ENCODE results near the gene PTGES2.

The PTGES2 gene

DNA sequence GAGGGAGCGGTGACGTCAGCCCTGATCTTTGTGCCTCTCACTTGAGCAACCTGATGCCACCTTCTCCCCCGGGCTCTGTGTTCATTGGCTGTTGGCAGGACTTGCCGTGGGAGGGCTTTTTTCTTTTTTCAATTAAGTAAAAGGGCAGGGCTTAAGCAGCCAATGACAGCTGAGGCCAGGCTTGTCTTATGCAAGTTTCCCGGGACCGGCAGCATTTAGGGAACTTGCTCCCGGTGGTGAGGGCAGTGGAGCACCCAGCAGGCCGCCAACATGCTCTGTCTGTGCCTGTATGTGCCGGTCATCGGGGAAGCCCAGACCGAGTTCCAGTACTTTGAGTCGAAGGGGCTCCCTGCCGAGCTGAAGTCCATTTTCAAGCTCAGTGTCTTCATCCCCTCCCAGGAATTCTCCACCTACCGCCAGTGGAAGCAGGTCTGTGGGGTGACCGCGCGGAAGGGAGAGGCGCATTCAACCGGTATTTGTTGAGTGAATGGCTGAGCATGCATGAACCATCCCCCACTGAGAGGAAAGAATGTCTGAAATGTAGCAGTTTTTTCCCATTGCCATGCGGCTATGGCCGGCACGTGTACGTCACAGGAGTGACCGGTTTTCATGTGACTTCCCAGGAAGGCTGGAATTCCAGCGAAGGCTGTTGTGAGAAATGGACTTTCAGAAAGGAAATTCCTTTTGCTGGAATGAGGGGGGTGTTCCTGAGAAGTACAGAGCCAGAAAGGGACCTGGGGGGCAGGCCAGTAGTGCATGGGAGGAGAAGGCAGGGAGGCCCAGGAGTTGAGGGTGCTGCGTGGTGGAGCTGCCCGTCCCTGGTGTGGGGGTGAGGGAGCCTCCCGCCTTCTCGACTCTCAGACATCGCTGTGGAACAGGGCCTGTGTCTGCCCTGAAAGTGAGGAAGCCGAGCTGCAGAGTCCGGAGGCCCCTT, 29.0 kb downstream of the PTGES2 start:
- peaks cover 9% of the 10 kb centered on the region; the same call in 1 of the 2 replicates for H4K20me1 ChIP-seq (ENCODE audit: control insufficient read depth, insufficient read depth, low read depth, low read length)
- H3K9me2 ChIP-seq (replicated peaks; ENCODE audit: control insufficient read depth, low read length), result no peaks in the 10 kb centered on the region
- H3K27me3 ChIP-seq (ENCODE audit: control insufficient read depth, low read length), result no peaks in the 10 kb centered on the region
- peaks cover 38% of the 10 kb centered on the region for H3K79me2 ChIP-seq (ENCODE audit: control insufficient read depth, low read length)
- TF ChIP-seq EZH2phosphoT487 (IDR thresholded peaks at IDR 0.05; ENCODE audit: borderline replicate concordance, low read length), result no peak
- TF ChIP-seq, protein P1, sequence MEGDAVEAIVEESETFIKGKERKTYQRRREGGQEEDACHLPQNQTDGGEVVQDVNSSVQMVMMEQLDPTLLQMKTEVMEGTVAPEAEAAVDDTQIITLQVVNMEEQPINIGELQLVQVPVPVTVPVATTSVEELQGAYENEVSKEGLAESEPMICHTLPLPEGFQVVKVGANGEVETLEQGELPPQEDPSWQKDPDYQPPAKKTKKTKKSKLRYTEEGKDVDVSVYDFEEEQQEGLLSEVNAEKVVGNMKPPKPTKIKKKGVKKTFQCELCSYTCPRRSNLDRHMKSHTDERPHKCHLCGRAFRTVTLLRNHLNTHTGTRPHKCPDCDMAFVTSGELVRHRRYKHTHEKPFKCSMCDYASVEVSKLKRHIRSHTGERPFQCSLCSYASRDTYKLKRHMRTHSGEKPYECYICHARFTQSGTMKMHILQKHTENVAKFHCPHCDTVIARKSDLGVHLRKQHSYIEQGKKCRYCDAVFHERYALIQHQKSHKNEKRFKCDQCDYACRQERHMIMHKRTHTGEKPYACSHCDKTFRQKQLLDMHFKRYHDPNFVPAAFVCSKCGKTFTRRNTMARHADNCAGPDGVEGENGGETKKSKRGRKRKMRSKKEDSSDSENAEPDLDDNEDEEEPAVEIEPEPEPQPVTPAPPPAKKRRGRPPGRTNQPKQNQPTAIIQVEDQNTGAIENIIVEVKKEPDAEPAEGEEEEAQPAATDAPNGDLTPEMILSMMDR (IDR thresholded peaks at IDR 0.05; ENCODE audit: low read depth, low read length, poor library complexity, severe bottlenecking), result no peak
- H3K4me2 ChIP-seq (ENCODE audit: low read length), result no peak overlapping the region
- peaks cover 4% of the 10 kb centered on the region for H3F3A ChIP-seq (ENCODE audit: control insufficient read depth, insufficient read depth)
- H3K27ac ChIP-seq (ENCODE audit: low read depth, low read length), result no peak overlapping the region
- H3K4me1 ChIP-seq (ENCODE audit: control insufficient read depth, low read length), result peaks cover 14% of the 10 kb centered on the region
- H3K4me3 ChIP-seq (ENCODE audit: low read length), result no peak overlapping the region
- H3K36me3 ChIP-seq (ENCODE audit: control insufficient read depth, low read length), result peaks cover 31% of the 10 kb centered on the region
- no peaks in the 10 kb centered on the region for H3K9me3 ChIP-seq (ENCODE audit: control insufficient read depth, insufficient read depth, low read length)

DNA sequence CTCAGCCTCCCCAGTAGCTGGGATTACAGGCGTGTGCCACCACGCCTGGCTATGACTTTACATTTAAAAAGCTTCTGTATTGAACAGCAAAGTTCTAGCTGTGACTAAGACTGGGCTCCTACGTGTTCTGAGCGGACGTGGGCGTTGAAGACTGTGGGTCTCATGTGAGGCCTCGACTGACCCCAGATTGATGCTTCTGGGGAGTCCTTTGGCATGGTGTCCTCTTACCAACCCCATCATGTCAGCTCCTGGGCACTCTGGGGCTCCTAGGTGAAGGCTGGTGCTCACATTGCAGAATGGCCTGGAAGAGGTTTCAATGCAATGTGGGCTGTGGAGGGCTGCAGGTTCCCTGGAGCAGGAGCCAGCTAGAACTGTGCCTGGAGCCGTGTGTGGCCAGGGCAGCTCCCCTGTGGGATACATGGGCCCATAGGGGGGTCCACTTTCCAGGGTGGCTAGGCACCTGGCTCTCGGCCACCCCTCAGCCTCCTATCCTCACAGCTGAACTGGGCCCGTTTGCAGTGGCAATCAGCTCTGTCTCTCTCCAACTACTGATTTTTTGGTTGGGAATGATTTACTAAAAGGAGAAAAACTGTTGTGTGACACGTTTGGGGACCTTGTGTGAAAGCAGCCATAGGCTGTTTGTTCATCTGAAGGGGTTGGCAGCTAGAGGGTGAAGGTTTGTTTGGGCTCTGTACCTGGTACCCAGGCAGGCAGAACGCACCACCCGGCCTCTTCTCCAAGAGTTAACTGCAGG, 29.8 kb downstream of the PTGES2 start:
- peaks cover 44% of the 10 kb centered on the region for H3K79me2 ChIP-seq (ENCODE audit: control insufficient read depth, low read length)
- peaks cover 25% of the 10 kb centered on the region for H3K36me3 ChIP-seq (ENCODE audit: control insufficient read depth, low read length)
- H4K20me1 ChIP-seq (ENCODE audit: control insufficient read depth, insufficient read depth, low read depth, low read length), result peaks cover 12% of the 10 kb centered on the region; the same call in 1 of the 2 replicates
- H3F3A ChIP-seq (ENCODE audit: control insufficient read depth, insufficient read depth), result peaks cover 8% of the 10 kb centered on the region
- H3K4me2 ChIP-seq (ENCODE audit: low read length), result no peak overlapping the region
- H3K9me2 ChIP-seq (replicated peaks; ENCODE audit: control insufficient read depth, low read length), result no peaks in the 10 kb centered on the region
- H3K4me1 ChIP-seq (ENCODE audit: control insufficient read depth, low read length), result peaks cover 22% of the 10 kb centered on the region
- H3K27me3 ChIP-seq (ENCODE audit: control insufficient read depth, low read length), result no peaks in the 10 kb centered on the region
- H3K27ac ChIP-seq (ENCODE audit: low read depth, low read length), result no peak overlapping the region
- H3K9me3 ChIP-seq (ENCODE audit: control insufficient read depth, insufficient read depth, low read length), result no peaks in the 10 kb centered on the region
- no peak overlapping the region for H3K4me3 ChIP-seq (ENCODE audit: low read length)
- no peak for TF ChIP-seq EZH2phosphoT487 (IDR thresholded peaks at IDR 0.05; ENCODE audit: borderline replicate concordance, low read length)
- TF ChIP-seq, protein P1 (IDR thresholded peaks at IDR 0.05; ENCODE audit: low read depth, low read length, poor library complexity, severe bottlenecking), result no peak

DNA sequence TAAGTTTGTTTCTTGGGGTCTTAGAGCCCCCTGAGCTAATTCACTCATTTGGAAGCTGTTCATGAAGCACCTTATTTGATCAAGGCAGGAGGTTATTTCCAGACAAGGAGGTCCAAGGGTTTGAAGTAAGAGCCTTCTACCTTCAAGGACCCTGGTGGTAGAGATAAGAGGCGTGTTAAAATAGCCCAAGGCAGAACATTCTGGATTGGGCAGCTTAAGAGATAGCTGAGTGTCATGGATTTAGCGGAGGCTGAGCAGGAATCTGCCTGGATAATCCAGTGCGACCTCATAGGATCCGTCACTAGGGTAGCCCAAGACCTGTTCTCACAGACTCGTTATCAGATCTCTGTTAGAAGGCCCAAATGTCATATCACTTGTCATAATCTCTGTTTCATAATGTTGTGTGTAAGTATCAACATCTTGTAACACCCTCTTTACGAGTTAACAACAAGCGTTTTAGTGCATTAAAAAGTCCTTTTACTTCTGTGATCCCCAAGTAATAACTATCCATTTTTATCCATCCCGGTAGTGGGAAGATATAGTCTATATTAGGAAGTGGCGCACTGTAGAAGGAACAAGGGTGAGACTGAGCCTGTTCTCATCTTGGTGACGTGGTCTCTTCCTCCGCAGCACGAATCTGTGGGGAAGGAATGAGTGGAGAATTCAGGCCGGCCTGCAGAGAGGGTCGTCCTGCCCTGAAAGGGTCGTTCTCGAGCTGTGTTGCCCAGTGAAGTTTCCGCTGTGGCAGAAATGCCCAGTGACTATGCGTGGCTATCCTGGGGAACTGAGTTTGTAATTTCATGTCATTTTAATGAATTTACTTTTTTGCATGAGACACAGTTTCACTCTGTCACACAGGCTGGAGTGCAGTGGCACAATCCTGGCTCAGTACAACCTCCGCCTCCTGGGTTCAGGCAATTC, 30.7 kb downstream of the PTGES2 start:
- Histone ChIP-seq H3K4me1 (ENCODE audit: control insufficient read depth, low read length) (peaks cover 30% of the 10 kb centered on the region), H3K36me3 (ENCODE audit: control insufficient read depth, low read length) (peaks cover 19% of the 10 kb centered on the region), H3K27me3 (ENCODE audit: control insufficient read depth, low read length) (no peaks in the 10 kb centered on the region), H4K20me1 (ENCODE audit: control insufficient read depth, insufficient read depth, low read depth, low read length) (peaks cover 12% of the 10 kb centered on the region; the same call in 1 of the 2 replicates), H3F3A (ENCODE audit: control insufficient read depth, insufficient read depth) (peaks cover 8% of the 10 kb centered on the region), H3K79me2 (ENCODE audit: control insufficient read depth, low read length) (peaks cover 49% of the 10 kb centered on the region), H3K4me3 (ENCODE audit: low read length) (no peak overlapping the region), H3K4me2 (ENCODE audit: low read length) (no peak overlapping the region), H3K27ac (ENCODE audit: low read depth, low read length) (no peak overlapping the region), H3K9me3 (ENCODE audit: control insufficient read depth, insufficient read depth, low read length) (no peaks in the 10 kb centered on the region), H3K9me2 (replicated peaks; ENCODE audit: control insufficient read depth, low read length) (no peaks in the 10 kb centered on the region)
- TF ChIP-seq, protein P1 (IDR thresholded peaks at IDR 0.05; ENCODE audit: low read depth, low read length, poor library complexity, severe bottlenecking), result no peak
- no peak for TF ChIP-seq EZH2phosphoT487 (IDR thresholded peaks at IDR 0.05; ENCODE audit: borderline replicate concordance, low read length)
